BLaER1 (cell line): ENCODE data around the gene OR52L1.
"Not testable (repeated sequence)": the region's sequence is repeated elsewhere in the genome, so short reads cannot be mapped to it uniquely, and the experiment has no call there.

Source experiments
- H3K27ac ChIP-seq: shearing (Covaris generic); formaldehyde crosslinking; 2 replicates; pipeline ENCODE4 v1.8.1; 2022
- H3K27me3 ChIP-seq: shearing (Covaris generic); formaldehyde crosslinking; 2 replicates; pipeline ENCODE4 v1.8.1; 2022
- H3K36me3 ChIP-seq: shearing (Covaris generic); formaldehyde crosslinking; 2 replicates; pipeline ENCODE4 v1.8.1; 2022
- H3K4me1 ChIP-seq: shearing (Covaris generic); formaldehyde crosslinking; 2 replicates; pipeline ENCODE4 v1.8.1; 2022
- H3K4me2 ChIP-seq: shearing (Covaris generic); formaldehyde crosslinking; 2 replicates; pipeline ENCODE4 v1.8.1; 2022
- H3K4me3 ChIP-seq: shearing (Covaris generic); formaldehyde crosslinking; 2 replicates; pipeline ENCODE4 v1.8.1; 2022
- H3K9ac ChIP-seq: shearing (Covaris generic); formaldehyde crosslinking; 2 replicates; pipeline ENCODE4 v1.8.1; 2022
- H3K9me3 ChIP-seq: shearing (Covaris generic); formaldehyde crosslinking; 2 replicates; pipeline ENCODE4 v1.8.1; 2022
- H4K20me1 ChIP-seq: shearing (Covaris generic); formaldehyde crosslinking; 2 replicates; pipeline ENCODE4 v1.8.1; 2022
- Cebpa-rat ChIP-seq: shearing (Covaris generic); IDR thresholded peaks from 2 replicates; pipeline ENCODE4 v1.8.1; 2022

Gene OR52L1

DNA sequence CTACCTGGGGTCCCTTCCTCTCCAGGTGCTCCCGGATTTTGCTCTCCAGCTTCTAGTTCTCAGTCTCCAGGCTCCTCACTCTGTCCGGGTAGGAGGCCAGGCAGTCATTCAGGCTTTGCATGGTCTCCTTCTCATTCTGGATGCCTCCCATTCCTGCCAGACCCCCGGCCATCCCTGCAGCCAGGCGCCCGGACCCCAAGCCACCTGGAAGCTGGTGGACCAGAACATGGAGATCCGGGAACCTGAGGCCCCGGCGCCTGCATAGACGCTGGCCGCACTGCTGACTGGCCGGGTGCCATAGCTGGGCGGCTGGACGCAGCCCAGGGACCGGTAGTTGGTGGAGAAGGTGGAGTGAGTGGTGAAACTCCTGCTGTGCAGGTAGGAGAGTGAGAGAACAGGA is 8.0 kb upstream of the OR52L1 start:
- H3K4me1 ChIP-seq, result no peaks in the 10 kb centered on the region
- no peak overlapping the region for H3K4me3 ChIP-seq
- no peak overlapping the region for H3K27ac ChIP-seq
- TF ChIP-seq Cebpa-rat, result no peak
- no peaks in the 10 kb centered on the region for H3K9me3 ChIP-seq
- no peak overlapping the region for H3K4me2 ChIP-seq
- H3K27me3 ChIP-seq, result no peaks in the 10 kb centered on the region
- no peaks in the 10 kb centered on the region for H4K20me1 ChIP-seq
- H3K9ac ChIP-seq, result no peak overlapping the region
- H3K36me3 ChIP-seq, result no peaks in the 10 kb centered on the region

DNA sequence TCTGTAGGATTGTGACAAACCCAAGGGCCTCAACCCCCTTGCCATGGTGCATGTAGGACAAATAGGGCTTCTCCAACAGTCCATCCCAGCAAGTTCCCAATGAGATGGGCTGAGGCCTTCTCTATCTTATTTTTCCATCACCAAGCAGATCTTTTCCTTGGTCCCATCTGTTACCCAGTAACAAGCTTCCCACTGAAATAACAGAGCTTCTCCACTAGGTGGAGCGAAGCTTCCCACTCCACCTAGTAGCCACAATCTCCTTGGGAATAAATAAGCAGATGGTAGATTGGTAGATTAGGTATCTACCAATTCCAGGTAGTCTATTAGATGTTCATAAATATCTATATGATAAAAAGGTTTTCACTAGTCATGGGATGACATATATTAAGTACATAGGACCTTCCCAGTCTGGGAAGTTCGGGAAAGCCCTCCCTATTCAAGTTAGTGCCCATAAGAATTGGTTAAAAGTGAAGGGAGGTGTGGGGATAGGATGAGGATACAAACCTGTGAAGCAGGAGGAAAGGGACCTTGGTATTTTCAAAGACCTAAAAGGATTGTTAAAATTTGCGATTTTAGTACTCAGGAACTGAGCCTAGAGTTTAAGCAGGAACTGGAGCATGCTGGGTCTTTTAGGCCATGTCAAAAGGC is 5.9 kb upstream of the OR52L1 start:
- Histone ChIP-seq H3K27me3 (no peaks in the 10 kb centered on the region), H3K27ac (no peak overlapping the region), H3K4me3 (no peak overlapping the region), H3K9me3 (no peaks in the 10 kb centered on the region), H3K9ac (no peak overlapping the region), H3K4me1 (no peaks in the 10 kb centered on the region), H4K20me1 (no peaks in the 10 kb centered on the region), H3K36me3 (no peaks in the 10 kb centered on the region), H3K4me2 (no peak overlapping the region)
- TF ChIP-seq Cebpa-rat, result no peak

DNA sequence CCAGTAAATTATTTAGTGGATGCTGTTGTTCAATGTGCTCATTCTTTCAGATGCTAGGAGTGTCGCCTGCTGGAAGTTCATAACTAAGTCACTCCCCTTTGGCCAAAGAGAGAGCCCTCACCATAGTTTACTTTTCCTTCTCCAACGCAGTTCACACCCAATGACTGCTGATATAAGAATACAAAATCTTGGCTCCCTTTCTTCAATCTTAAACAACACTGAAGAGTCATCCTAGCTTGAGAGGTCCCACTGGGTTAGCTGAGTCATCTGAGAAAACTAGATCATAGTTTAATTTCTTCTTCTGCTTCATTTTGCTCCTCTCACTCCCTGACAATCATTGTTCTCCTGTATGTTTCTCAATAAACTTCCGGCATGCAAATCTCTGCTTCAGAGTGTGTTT is 5.4 kb upstream of the OR52L1 start:
- no peak for TF ChIP-seq Cebpa-rat
- no peaks in the 10 kb centered on the region for H3K4me1 ChIP-seq
- H3K27ac ChIP-seq, result no peak overlapping the region
- no peaks in the 10 kb centered on the region for H3K27me3 ChIP-seq
- no peak overlapping the region for H3K4me2 ChIP-seq
- no peaks in the 10 kb centered on the region for H4K20me1 ChIP-seq
- no peak overlapping the region for H3K9ac ChIP-seq
- no peaks in the 10 kb centered on the region for H3K9me3 ChIP-seq
- H3K36me3 ChIP-seq, result no peaks in the 10 kb centered on the region
- no peak overlapping the region for H3K4me3 ChIP-seq

DNA sequence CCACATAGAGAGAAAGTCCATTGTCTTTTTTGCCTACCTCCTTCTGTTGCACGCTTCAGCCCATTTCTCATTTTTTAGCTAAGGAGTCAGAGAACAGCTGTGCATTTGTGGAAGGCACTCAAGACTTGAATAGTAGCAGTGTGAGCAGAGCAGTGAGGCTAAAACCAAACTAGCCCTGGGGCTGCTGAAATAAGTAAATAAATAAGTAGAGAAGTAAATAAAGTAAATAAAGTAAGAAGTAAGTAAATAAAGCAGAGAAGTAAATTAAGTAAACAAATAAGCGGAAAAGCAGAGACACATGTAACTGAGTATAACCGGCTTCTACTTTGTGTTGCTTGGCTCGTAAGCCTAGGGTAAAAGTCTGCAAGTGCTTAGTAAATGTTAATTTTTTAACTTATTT is 2.4 kb upstream of the OR52L1 start:
- H3K36me3 ChIP-seq, result no peaks in the 10 kb centered on the region
- no peak overlapping the region for H3K9ac ChIP-seq
- no peaks in the 10 kb centered on the region for H3K9me3 ChIP-seq
- TF ChIP-seq Cebpa-rat, result no peak
- H3K27ac ChIP-seq, result no peak overlapping the region
- H3K27me3 ChIP-seq, result no peaks in the 10 kb centered on the region
- no peaks in the 10 kb centered on the region for H3K4me1 ChIP-seq
- no peak overlapping the region for H3K4me3 ChIP-seq
- no peak overlapping the region for H3K4me2 ChIP-seq
- H4K20me1 ChIP-seq, result no peaks in the 10 kb centered on the region

DNA sequence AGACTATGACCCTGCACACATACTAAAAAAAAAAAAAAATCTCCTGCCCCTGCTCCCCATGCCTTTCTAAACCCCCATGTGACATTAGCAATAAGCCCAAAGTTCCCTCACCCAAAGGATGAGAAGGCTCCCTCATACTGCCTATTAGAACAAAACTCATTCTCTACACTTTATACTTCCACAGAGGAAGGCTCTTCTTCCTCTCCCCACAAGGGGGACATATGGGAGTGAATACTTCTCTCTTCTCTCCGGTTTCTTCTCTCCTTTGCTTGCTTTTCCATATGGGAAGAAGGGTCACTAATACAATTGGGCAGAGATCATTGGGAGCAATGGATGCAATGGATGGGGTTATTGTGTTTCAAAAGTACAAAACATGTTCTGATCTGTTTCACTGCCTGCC is 3.3 kb downstream of the OR52L1 start:
- no peak overlapping the region for H3K27ac ChIP-seq
- H4K20me1 ChIP-seq, result no peaks in the 10 kb centered on the region
- H3K36me3 ChIP-seq, result no peaks in the 10 kb centered on the region
- peaks cover 21% of the 10 kb centered on the region for H3K9me3 ChIP-seq
- H3K9ac ChIP-seq, result no peak overlapping the region
- H3K27me3 ChIP-seq, result no peaks in the 10 kb centered on the region
- H3K4me1 ChIP-seq, result no peaks in the 10 kb centered on the region
- no peak overlapping the region for H3K4me2 ChIP-seq
- no peak for TF ChIP-seq Cebpa-rat
- H3K4me3 ChIP-seq, result no peak overlapping the region

DNA sequence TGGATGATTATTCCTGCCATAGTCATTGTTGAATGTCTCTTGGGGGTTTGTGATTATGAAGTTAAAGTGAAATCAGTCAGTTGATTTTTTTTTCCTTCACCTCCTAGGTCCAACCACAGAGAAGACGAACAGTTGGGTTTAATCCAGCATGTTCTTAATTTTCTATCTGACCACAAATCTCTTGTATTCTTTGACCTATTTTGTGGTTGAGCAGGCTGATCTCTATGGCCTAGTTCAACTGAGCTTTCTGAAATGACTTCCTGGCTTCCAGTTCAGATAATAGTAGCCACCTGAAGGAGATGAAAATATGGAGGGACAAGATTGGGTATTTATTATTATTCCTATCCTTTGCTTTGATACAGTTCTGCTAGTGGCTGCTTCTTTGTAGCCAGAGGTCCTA is 13.3 kb downstream of the OR52L1 start:
- peaks cover 8% of the 10 kb centered on the region for H3K4me1 ChIP-seq
- H3K27me3 ChIP-seq, result no peaks in the 10 kb centered on the region
- TF ChIP-seq Cebpa-rat, result no peak
- H3K27ac ChIP-seq, result no peak overlapping the region
- H3K36me3 ChIP-seq, result no peaks in the 10 kb centered on the region
- no peaks in the 10 kb centered on the region for H4K20me1 ChIP-seq
- H3K9me3 ChIP-seq, result peaks cover 8% of the 10 kb centered on the region; the same call in 1 of the 2 replicates
- no peak overlapping the region for H3K9ac ChIP-seq
- peak overlapping the region; percentile 6 for H3K4me2 ChIP-seq
- no peak overlapping the region for H3K4me3 ChIP-seq

- no peak for TF ChIP-seq Cebpa-rat
- H4K20me1 ChIP-seq, result no peaks in the 10 kb centered on the region
- H3K27ac ChIP-seq, result no peak within 1 kb of the TSS
- no peak within 1 kb of the TSS for H3K9ac ChIP-seq
- H3K36me3 ChIP-seq, result no peaks in the 10 kb centered on the region
- peaks cover 2% of the 10 kb centered on the region for H3K4me1 ChIP-seq
- H3K27me3 ChIP-seq, result no peaks in the 10 kb centered on the region
- H3K4me2 ChIP-seq, result no peak within 1 kb of the TSS
- H3K9me3 ChIP-seq, result 0 out of 2 replicates have a peak, but pooled peaks cover 2% of the 10 kb centered on the region
- no peak within 1 kb of the TSS for H3K4me3 ChIP-seq
Measured at GRCh38 chr11:5968394-5968793, 18.4 kb downstream of the OR52L1 start, which contains the start of gene OR56A5. Gene OR56A5 (minus strand): TSS chr11:5968494. CDS start chr11:5968494, 0 bp downstream.

DNA sequence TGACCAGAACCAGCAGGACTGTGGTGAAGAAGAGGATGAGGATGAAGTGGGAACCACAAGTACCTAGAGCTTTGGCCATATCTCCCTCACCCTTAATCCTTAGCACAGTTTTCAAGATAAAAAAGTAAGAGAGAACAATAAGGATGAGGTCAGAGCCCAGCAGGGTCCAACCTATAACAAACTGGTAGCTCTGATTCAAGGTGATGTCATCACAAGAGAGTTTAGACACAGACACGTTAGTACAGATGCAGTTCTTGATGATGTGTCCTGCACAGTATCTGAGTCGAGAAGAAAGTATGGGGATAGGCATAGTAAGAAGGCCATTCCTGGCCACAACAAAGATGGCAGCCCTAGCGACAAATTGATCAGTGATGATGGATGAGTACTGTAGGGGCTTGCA is 19.1 kb downstream of the OR52L1 start:
- peaks cover 9% of the 10 kb centered on the region; the same call in 1 of the 2 replicates for H3K9me3 ChIP-seq
- no peak overlapping the region for H3K4me3 ChIP-seq
- H3K4me1 ChIP-seq, result no peaks in the 10 kb centered on the region
- H3K27me3 ChIP-seq, result no peaks in the 10 kb centered on the region
- H3K36me3 ChIP-seq, result no peaks in the 10 kb centered on the region
- no peak overlapping the region for H3K4me2 ChIP-seq
- H4K20me1 ChIP-seq, result no peaks in the 10 kb centered on the region
- no peak overlapping the region for H3K27ac ChIP-seq
- no peak overlapping the region for H3K9ac ChIP-seq
- TF ChIP-seq Cebpa-rat, result no peak

DNA sequence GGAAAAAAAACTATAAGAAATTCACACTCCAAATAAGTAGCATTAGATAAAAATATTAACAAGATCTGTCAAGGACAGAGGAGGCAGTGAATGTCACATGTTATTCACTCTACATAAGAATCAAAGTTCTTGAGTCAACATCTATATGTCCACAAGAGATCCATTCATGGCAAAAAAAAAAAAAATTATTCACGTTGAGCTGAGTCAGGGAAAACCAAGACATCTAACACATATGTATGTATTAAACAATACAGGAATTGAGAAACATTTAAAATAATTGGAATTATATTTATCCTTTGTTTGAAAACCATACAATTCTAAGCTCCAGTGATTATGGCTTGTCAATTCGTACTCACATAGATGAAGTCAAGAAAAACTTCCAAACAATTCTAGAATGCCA is 19.8 kb downstream of the OR52L1 start:
- H3K4me1 ChIP-seq, result no peaks in the 10 kb centered on the region
- no peak overlapping the region for H3K4me3 ChIP-seq
- no peaks in the 10 kb centered on the region for H3K27me3 ChIP-seq
- no peak overlapping the region for H3K27ac ChIP-seq
- H3K9ac ChIP-seq, result no peak overlapping the region
- H3K36me3 ChIP-seq, result no peaks in the 10 kb centered on the region
- no peak overlapping the region for H3K4me2 ChIP-seq
- H4K20me1 ChIP-seq, result no peaks in the 10 kb centered on the region
- peaks cover 13% of the 10 kb centered on the region for H3K9me3 ChIP-seq
- no peak for TF ChIP-seq Cebpa-rat

DNA sequence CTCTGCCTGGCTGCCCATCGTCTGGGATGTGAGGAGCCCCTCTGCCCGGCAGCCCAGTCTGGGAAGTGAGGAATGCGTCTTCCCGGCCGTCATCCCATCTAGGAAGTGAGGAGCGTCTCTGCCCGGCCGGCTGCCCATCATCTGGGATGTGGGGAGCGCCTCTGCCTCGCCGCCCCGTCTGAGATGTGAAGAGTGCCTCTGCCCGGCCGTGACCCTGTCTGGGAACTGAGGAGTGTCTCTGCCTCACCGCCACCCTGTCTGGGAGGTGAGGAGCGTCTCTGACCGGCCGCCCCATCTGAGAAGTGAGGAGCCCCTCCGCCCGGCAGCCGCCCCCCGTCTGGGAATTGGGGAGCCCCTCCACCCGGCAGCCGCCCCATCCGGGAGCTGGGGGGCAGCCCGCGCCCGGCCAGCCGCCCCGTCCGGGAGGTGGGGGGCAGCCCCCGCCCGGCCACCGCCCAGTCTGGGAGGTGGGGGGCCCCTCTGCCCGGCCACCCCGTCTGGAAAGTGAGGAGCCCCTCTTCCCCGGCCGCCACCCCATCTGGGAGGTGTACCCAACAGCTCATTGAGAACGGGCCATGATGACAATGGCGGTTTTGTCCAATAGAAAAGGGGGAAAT is 26.0 kb downstream of the OR52L1 start:
- H3K4me2 ChIP-seq, H4K20me1 ChIP-seq, H3K36me3 ChIP-seq, H3K27ac ChIP-seq, H3K27me3 ChIP-seq, H3K4me3 ChIP-seq, H3K9ac ChIP-seq, H3K4me1 ChIP-seq: not testable (repeated sequence)
- peaks cover 30% of the 10 kb centered on the region for H3K9me3 ChIP-seq

DNA sequence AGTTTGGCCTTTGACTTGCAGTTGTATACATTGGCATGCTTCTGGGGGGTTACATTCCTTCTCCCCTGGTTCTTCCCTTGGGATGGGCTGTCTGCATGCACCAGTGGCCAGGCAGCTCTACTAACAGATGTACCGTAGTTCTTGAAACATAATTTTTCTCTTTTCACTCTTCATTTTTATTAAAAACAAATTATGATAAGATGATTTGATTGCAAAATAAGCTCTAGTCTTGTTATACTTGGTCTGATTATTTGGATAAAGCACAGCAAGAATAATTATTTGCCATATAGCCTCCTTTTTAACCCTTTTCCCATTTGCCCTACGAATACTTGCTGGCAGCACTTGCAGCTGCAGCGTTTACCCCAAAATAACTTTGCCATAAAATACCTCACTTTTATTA is 31.2 kb downstream of the OR52L1 start:
- Histone ChIP-seq H3K9ac (no peak overlapping the region), H3K9me3 (peaks cover 11% of the 10 kb centered on the region), H3K4me1 (no peaks in the 10 kb centered on the region), H4K20me1 (no peaks in the 10 kb centered on the region), H3K27ac (no peak overlapping the region), H3K36me3 (no peaks in the 10 kb centered on the region), H3K27me3 (no peaks in the 10 kb centered on the region), H3K4me3 (no peak overlapping the region), H3K4me2 (no peak overlapping the region)
- TF ChIP-seq Cebpa-rat, result no peak
